ENCODE results near the gene MAGI3.
A peak's percentile ranks its signal among the peaks of the same experiment; 100 is the strongest.

The MAGI3 gene

DNA sequence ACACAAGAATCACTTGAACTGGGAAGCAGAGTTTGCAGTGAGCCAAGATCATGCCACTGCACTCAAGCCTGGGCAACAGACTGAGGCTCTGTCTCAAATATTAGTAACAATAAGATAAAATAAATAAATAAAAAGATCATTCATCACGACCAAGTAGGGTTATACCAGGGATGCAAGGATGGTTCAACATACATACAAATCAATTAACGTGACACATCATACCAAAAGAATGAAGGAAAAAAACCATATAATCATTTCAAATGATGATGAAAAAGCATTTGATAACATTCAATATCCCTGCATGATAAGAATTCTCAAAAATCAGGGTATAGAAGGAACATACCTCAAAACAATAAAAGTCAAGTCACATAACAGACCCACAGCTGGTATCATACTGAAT is 330.7 kb downstream of the MAGI3 start:
- no peak overlapping the region for H3K4me3 Mint-ChIP-seq

DNA sequence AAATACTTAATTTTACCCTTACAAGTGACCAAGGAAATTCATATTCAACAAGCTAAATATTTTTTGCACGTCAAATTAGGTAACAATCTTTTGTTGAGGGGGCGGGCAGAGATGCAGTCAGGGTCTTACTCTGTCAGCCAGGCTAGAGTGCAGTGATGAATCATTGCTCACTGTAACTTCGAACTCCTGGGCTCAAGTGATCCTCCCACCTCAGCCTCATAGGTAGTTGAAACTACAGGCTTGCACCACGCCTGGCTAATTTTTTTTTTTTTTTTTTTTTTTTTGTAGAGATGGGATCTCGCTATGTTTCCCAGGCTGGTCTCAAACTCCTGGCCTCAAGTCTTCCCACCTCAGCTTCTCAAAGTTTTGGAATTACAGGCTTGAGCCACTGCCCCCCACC is 342.5 kb downstream of the MAGI3 start:
- no peak overlapping the region for H3K27ac Mint-ChIP-seq
- no peaks in the 10 kb centered on the region for H3K4me1 Mint-ChIP-seq
- no peaks in the 10 kb centered on the region for H3K9me3 Mint-ChIP-seq
- H3K4me3 Mint-ChIP-seq: no peak overlapping the region
- no peak for TF ChIP-seq CTCF (IDR thresholded peaks at IDR 0.05)
- H3K36me3 Mint-ChIP-seq (ENCODE audit: low read depth): peaks cover 78% of the 10 kb centered on the region
- peaks cover 2% of the 10 kb centered on the region for H3K27me3 Mint-ChIP-seq (ENCODE audit: low read depth, poor library complexity)
- DNase-seq: no peak

More for the DNA sequence above, 330.7 kb downstream of the MAGI3 start:
- DNase-seq: no peak
- Mint-ChIP-seq H3K27ac (no peak overlapping the region), H3K9me3 (peaks cover 64% of the 10 kb centered on the region), H3K4me1 (no peaks in the 10 kb centered on the region), H3K36me3 (ENCODE audit: low read depth) (peaks cover 93% of the 10 kb centered on the region), H3K27me3 (ENCODE audit: low read depth, poor library complexity) (no peaks in the 10 kb centered on the region)
- TF ChIP-seq CTCF (IDR thresholded peaks at IDR 0.05): no peak

- Mint-ChIP-seq H3K9me3 (no peaks in the 10 kb centered on the region), H3K4me3 (no peak overlapping the region), H3K4me1 (no peaks in the 10 kb centered on the region), H3K27me3 (ENCODE audit: low read depth, poor library complexity) (peaks cover 2% of the 10 kb centered on the region), H3K36me3 (ENCODE audit: low read depth) (peaks cover 70% of the 10 kb centered on the region), H3K27ac (peak overlapping the region; percentile 29)
- no peak for TF ChIP-seq CTCF (IDR thresholded peaks at IDR 0.05)
- DNase-seq: no peak
These were observed 344.2 kb downstream of the MAGI3 start for GRCh38 chr1:113734357-113735055.

All from nephron progenitor cell (in vitro differentiated cells).